Subcutaneous abdominal adipose tissue (tissue), 5 donors: ENCODE data around the gene APLF.
"Not testable (repeated sequence)": the region's sequence is repeated elsewhere in the genome, so short reads cannot be mapped to it uniquely, and the experiment has no call there.

Source experiments
- H3K27ac ChIP-seq: one replicate; pipeline ENCODE4 v1.7.0; 2013; ENCODE audit warnings: low read depth, mild to moderate bottlenecking, inconsistent platforms, low read length, moderate library complexity
- H3K27me3 ChIP-seq, 5 donors: one replicate each; pipeline ENCODE4 v1.7.0; 2013; ENCODE audit warnings: low read length in 5 of 5, inconsistent platforms in 1 of 5; ENCODE audit not compliant: control insufficient read depth in 5 of 5, insufficient read depth in 4 of 5
- H3K36me3 ChIP-seq, 5 donors: one replicate each; pipeline ENCODE4 v1.7.0; 2013; ENCODE audit warnings: low read length in 5 of 5; ENCODE audit not compliant: control insufficient read depth in 5 of 5, insufficient read depth in 5 of 5
- H3K4me1 ChIP-seq, 5 donors: one replicate each; pipeline ENCODE4 v1.7.0; 2013; ENCODE audit warnings: low read length in 5 of 5, mild to moderate bottlenecking in 3 of 5, moderate library complexity in 1 of 5; ENCODE audit not compliant: control insufficient read depth in 5 of 5, insufficient read depth in 5 of 5
- H3K4me3 ChIP-seq, 5 donors: one replicate each; pipeline ENCODE4 v1.7.0; 2013; ENCODE audit warnings: low read length in 5 of 5, low read depth in 1 of 5
- H3K9ac ChIP-seq, 5 donors: one replicate each; pipeline ENCODE4 v1.7.0; 2013; ENCODE audit warnings: low read length in 5 of 5, mild to moderate bottlenecking in 4 of 5, moderate library complexity in 3 of 5
- H3K9me3 ChIP-seq, 5 donors: one replicate each; pipeline ENCODE4 v1.7.0; 2013; ENCODE audit warnings: low read length in 5 of 5; ENCODE audit not compliant: control insufficient read depth in 5 of 5
- donor health status: healthy.
- donor health status: healthy.
- donor health status: healthy.
- donor health status: healthy.
- donor health status: healthy.

The APLF gene

GRCh38 chr2:68521037-68521436, 53.7 kb downstream of the APLF start:
- H3K27ac ChIP-seq: no peak overlapping the region
- H3K4me3 ChIP-seq: no peak overlapping the region
- no peaks in the 10 kb centered on the region for H3K36me3 ChIP-seq
- no peaks in the 10 kb centered on the region for H3K9me3 ChIP-seq
- no peaks in the 10 kb centered on the region for H3K27me3 ChIP-seq
- no peaks in the 10 kb centered on the region for H3K4me1 ChIP-seq
- H3K9ac ChIP-seq: no peak overlapping the region

- peaks cover 0 to 15% (median 3%) of the 10 kb centered on the region in 5 donors for H3K36me3 ChIP-seq
- H3K27me3 ChIP-seq, H3K4me1 ChIP-seq, H3K9me3 ChIP-seq, H3K27ac ChIP-seq, H3K4me3 ChIP-seq, H3K9ac ChIP-seq: not testable (repeated sequence)
These were observed 59.6 kb downstream of the APLF start for GRCh38 chr2:68526943-68527342.

- not testable (repeated sequence) for H3K4me1 ChIP-seq, H3K27ac ChIP-seq, H3K9ac ChIP-seq, H3K9me3 ChIP-seq, H3K4me3 ChIP-seq, H3K27me3 ChIP-seq
- H3K36me3 ChIP-seq: peaks cover 0 to 15% (median 3%) of the 10 kb centered on the region in 5 donors
These were observed 60.1 kb downstream of the APLF start for GRCh38 chr2:68527343-68528081.

- not testable (repeated sequence) for H3K27ac ChIP-seq
These were observed 61.8 kb downstream of the APLF start for GRCh38 chr2:68529156-68529555.

GRCh38 chr2:68529651-68530050, 62.3 kb downstream of the APLF start:
- not testable (repeated sequence) for H3K27me3 ChIP-seq, H3K27ac ChIP-seq, H3K9me3 ChIP-seq, H3K4me3 ChIP-seq, H3K4me1 ChIP-seq, H3K9ac ChIP-seq
- H3K36me3 ChIP-seq: peaks cover 0 to 15% (median 3%) of the 10 kb centered on the region in 5 donors

More at GRCh38 chr2:68529156-68529555, 61.8 kb downstream of the APLF start:
- H3K9ac ChIP-seq, H3K4me3 ChIP-seq, H3K4me1 ChIP-seq, H3K27me3 ChIP-seq, H3K9me3 ChIP-seq: not testable (repeated sequence)
- peaks cover 0 to 15% (median 3%) of the 10 kb centered on the region in 5 donors for H3K36me3 ChIP-seq

- H3K9me3 ChIP-seq: peaks cover 0 to 2% (median 0%) of the 10 kb centered on the region in 5 donors
- no peaks in the 10 kb centered on the region for H3K27me3 ChIP-seq
- H3K4me3 ChIP-seq: no peak overlapping the region
- no peak overlapping the region for H3K9ac ChIP-seq
- no peaks in the 10 kb centered on the region for H3K4me1 ChIP-seq
- no peak overlapping the region for H3K27ac ChIP-seq
- peaks cover 0 to 8% (median 3%) of the 10 kb centered on the region in 5 donors for H3K36me3 ChIP-seq
These were observed 68.6 kb downstream of the APLF start for GRCh38 chr2:68536000-68536399.

- H3K4me1 ChIP-seq: no peaks in the 10 kb centered on the region
- no peak overlapping the region for H3K4me3 ChIP-seq
- H3K27me3 ChIP-seq: no peaks in the 10 kb centered on the region
- H3K36me3 ChIP-seq: peaks cover 0 to 8% (median 0%) of the 10 kb centered on the region in 5 donors
- peaks cover 0 to 2% (median 0%) of the 10 kb centered on the region in 5 donors for H3K9me3 ChIP-seq
- no peak overlapping the region for H3K27ac ChIP-seq
- no peak overlapping the region for H3K9ac ChIP-seq
These were observed 69.6 kb downstream of the APLF start for GRCh38 chr2:68537011-68537410.

GRCh38 chr2:68537809-68538208, 70.4 kb downstream of the APLF start:
- Histone ChIP-seq H3K36me3 (peaks cover 0 to 8% (median 0%) of the 10 kb centered on the region in 5 donors), H3K4me1 (no peaks in the 10 kb centered on the region), H3K9me3 (peaks cover 0 to 2% (median 0%) of the 10 kb centered on the region in 5 donors), H3K27me3 (no peaks in the 10 kb centered on the region), H3K27ac (no peak overlapping the region), H3K4me3 (no peak overlapping the region), H3K9ac (no peak overlapping the region)

- Histone ChIP-seq H3K4me3 (no peak overlapping the region), H3K27me3 (no peaks in the 10 kb centered on the region), H3K36me3 (peaks cover 0 to 13% (median 0%) of the 10 kb centered on the region in 5 donors), H3K4me1 (no peaks in the 10 kb centered on the region), H3K9ac (no peak overlapping the region), H3K9me3 (no peaks in the 10 kb centered on the region), H3K27ac (no peak overlapping the region)
These were observed 77.4 kb downstream of the APLF start for GRCh38 chr2:68544811-68545210.

- no peaks in the 10 kb centered on the region for H3K27me3 ChIP-seq
- H3K4me3 ChIP-seq: no peak overlapping the region
- H3K27ac ChIP-seq: no peak overlapping the region
- peaks cover 0 to 13% (median 0%) of the 10 kb centered on the region in 5 donors for H3K36me3 ChIP-seq
- no peak overlapping the region for H3K9ac ChIP-seq
- H3K9me3 ChIP-seq: no peaks in the 10 kb centered on the region
- no peaks in the 10 kb centered on the region for H3K4me1 ChIP-seq
These were observed 81.0 kb downstream of the APLF start for GRCh38 chr2:68548396-68548795.
